ENCODE measurements around the gene EPO. TPM values are rescaled to one million over a fixed set of nuclear protein-coding genes. Genes with fewer than 3 reads are reported as not detected.

Gene EPO
- total RNA-seq, 3 donors from 2014 or later (not counting 1 experiment from before 2014, with no cell fraction given), result not detected

DNA sequence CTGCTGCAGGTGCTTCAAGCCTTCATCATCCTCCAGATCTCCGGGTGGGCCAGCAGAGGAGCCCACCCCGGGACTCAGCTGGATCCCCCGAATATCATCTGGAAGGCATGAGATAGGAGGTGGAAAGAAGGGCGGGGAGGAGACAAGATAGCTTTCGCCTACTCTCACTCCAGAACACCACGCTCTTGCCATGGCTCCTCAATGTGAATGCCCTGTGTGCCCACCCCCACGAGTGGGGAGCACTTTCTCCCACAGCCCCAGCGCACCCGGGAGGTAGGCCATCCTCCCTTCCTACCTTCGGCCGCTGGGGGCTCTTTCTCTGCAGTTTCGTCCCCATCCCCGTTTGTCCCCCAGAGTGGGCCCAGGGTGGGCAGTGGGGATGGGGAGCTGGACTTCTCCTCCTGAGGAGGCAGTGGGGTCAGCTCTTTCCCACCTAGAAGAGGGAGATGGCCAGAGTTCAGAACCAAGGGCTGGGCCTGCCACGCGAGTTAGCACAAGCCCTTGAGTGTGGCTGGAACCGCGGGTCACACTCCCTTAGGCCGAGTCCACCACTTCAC is 35.1 kb upstream of the EPO start:
- no peak for DNase-seq
- no peaks in the 10 kb centered on the region for H3K36me3 Mint-ChIP-seq

DNA sequence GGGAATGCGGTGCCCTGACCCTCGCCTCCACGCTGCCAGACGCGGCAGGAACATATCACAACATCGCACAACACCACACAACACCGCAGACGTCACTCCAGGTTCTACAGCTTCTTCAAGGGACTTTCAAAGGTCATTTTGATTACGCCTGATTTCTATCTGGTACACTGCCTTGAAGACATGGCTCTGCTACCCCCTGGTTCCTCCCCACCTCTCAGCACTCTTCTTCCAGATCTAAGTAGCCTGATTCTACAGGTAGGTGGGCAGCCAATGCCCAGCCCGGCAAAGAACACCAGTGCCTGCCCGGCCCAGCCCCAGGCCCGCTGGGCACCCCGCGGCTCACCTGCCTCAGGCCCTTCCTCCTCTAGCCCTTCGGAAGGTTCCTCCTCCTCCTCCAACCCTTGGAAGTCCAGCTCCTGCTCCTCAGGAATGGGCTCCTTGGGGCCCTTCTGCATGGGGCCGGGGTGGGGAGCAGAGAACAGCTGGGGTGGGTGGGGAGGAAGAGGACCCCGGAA is 34.6 kb upstream of the EPO start:
- H3K4me1 Mint-ChIP-seq, result peaks cover 5 to 23% of the 10 kb centered on the region in 2 donors

More for the DNA sequence above, 35.1 kb upstream of the EPO start:
- Mint-ChIP-seq H3K27me3 (ENCODE audit: low read depth in 2 of 2) (no peaks in the 10 kb centered on the region), H3K9me3 (no peaks in the 10 kb centered on the region), H3K4me3 (no peak overlapping the region), H3K27ac (no peak overlapping the region), H3K4me1 (peaks cover 5 to 28% of the 10 kb centered on the region in 2 donors)
- TF ChIP-seq, protein P1, sequence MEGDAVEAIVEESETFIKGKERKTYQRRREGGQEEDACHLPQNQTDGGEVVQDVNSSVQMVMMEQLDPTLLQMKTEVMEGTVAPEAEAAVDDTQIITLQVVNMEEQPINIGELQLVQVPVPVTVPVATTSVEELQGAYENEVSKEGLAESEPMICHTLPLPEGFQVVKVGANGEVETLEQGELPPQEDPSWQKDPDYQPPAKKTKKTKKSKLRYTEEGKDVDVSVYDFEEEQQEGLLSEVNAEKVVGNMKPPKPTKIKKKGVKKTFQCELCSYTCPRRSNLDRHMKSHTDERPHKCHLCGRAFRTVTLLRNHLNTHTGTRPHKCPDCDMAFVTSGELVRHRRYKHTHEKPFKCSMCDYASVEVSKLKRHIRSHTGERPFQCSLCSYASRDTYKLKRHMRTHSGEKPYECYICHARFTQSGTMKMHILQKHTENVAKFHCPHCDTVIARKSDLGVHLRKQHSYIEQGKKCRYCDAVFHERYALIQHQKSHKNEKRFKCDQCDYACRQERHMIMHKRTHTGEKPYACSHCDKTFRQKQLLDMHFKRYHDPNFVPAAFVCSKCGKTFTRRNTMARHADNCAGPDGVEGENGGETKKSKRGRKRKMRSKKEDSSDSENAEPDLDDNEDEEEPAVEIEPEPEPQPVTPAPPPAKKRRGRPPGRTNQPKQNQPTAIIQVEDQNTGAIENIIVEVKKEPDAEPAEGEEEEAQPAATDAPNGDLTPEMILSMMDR (IDR thresholded peaks at IDR 0.05), result no peak
- Histone ChIP-seq H3K9me3 (ENCODE audit: control insufficient read depth, insufficient read depth, low read length) (no peaks in the 10 kb centered on the region), H3K36me3 (ENCODE audit: control insufficient read depth, insufficient read depth, low read length) (peaks cover 71% of the 10 kb centered on the region), H3K27me3 (ENCODE audit: control insufficient read depth, insufficient read depth, low read length) (no peaks in the 10 kb centered on the region), H3K4me3 (ENCODE audit: low read length) (no peak overlapping the region), H3K4me1 (ENCODE audit: control insufficient read depth, insufficient read depth, low read length) (peaks cover 25% of the 10 kb centered on the region), H3K27ac (ENCODE audit: low read length) (no peak overlapping the region)
- no peak for ATAC-seq
- 97% methylated on average over 17 of the region's 18 CpGs for WGBS (ENCODE audit: insufficient coverage)
- intact Hi-C loops (cut with micrococcal nuclease), result no loop called here

DNA sequence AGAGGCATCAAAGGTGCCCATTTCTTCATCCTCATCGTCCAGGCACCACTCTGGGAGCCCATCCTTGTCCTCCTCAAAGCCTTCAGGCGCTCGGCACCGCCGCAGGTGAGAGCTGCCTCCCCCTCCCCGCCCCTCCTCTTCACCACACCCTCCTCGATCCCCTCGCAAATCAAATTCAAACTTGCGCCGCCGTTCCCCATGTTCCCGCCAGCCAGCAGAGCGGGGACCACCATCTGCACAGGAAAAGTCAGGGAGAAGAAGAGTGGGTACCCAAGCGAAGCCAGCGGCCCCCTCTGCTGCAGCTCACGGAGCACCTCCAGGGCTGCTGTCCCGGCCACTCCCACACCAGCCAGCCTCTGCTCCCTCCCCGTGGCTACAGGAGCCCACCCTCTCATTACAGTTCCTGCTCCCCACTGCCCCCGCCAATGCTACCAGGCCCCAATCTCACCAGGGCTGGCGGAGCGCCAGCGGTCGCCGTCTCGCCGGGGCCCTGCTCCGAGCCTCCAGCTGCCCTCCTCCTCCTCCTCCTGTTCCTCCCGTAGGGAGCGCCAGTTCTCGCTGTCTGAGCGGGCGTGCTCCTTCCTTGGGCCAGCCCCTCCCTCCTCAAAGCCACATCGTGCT is 34.0 kb upstream of the EPO start:
- H3K27me3 ChIP-seq (ENCODE audit: control insufficient read depth, insufficient read depth, low read length), result no peaks in the 10 kb centered on the region
- H3K36me3 ChIP-seq (ENCODE audit: control insufficient read depth, insufficient read depth, low read length), result peaks cover 67% of the 10 kb centered on the region
- no peaks in the 10 kb centered on the region for H3K9me3 ChIP-seq (ENCODE audit: control insufficient read depth, insufficient read depth, low read length)
- TF ChIP-seq, protein P1 (IDR thresholded peaks at IDR 0.05), result no peak
- intact Hi-C loops (cut with micrococcal nuclease), result no loop called here
- H3K4me3 ChIP-seq (ENCODE audit: low read length), result no peak overlapping the region
- H3K27me3 Mint-ChIP-seq (ENCODE audit: low read depth in 2 of 2), result no peaks in the 10 kb centered on the region
- no peak for DNase-seq
- H3K27ac ChIP-seq (ENCODE audit: low read length), result no peak overlapping the region
- peaks cover 20% of the 10 kb centered on the region for H3K4me1 ChIP-seq (ENCODE audit: control insufficient read depth, insufficient read depth, low read length)
- H3K36me3 Mint-ChIP-seq, result no peaks in the 10 kb centered on the region
- WGBS (ENCODE audit: insufficient coverage), result 94% methylated on average over 33 of the region's 33 CpGs
- H3K4me3 Mint-ChIP-seq, result no peak overlapping the region
- no peak for ATAC-seq
- no peaks in the 10 kb centered on the region for H3K9me3 Mint-ChIP-seq
- peaks cover 5 to 20% of the 10 kb centered on the region in 2 donors for H3K4me1 Mint-ChIP-seq
- H3K27ac Mint-ChIP-seq, result no peak overlapping the region

More for the DNA sequence above, 34.6 kb upstream of the EPO start:
- 91% methylated on average over 17 of the region's 17 CpGs for WGBS (ENCODE audit: insufficient coverage)
- DNase-seq (no peak), ATAC-seq (no peak)
- TF ChIP-seq, protein P1 (IDR thresholded peaks at IDR 0.05), result no peak
- Histone ChIP-seq H3K27ac (ENCODE audit: low read length) (no peak overlapping the region), H3K4me3 (ENCODE audit: low read length) (no peak overlapping the region), H3K4me1 (ENCODE audit: control insufficient read depth, insufficient read depth, low read length) (peaks cover 19% of the 10 kb centered on the region), H3K27me3 (ENCODE audit: control insufficient read depth, insufficient read depth, low read length) (no peaks in the 10 kb centered on the region), H3K9me3 (ENCODE audit: control insufficient read depth, insufficient read depth, low read length) (no peaks in the 10 kb centered on the region), H3K36me3 (ENCODE audit: control insufficient read depth, insufficient read depth, low read length) (peaks cover 67% of the 10 kb centered on the region)
- Mint-ChIP-seq H3K27me3 (ENCODE audit: low read depth in 2 of 2) (no peaks in the 10 kb centered on the region), H3K4me3 (no peak overlapping the region), H3K36me3 (no peaks in the 10 kb centered on the region), H3K27ac (no peak overlapping the region), H3K9me3 (no peaks in the 10 kb centered on the region)
- intact Hi-C loops (cut with micrococcal nuclease), result no loop called here
